ENCODE measurements around the gene SLC16A11. TPM values are rescaled to one million over a fixed set of nuclear protein-coding genes. Genes with fewer than 3 reads are reported as not detected.

The SLC16A11 gene
- total and polyA plus RNA-seq, 10 of the 15 experiments (the other 5 are each of a cell fraction or from before 2014, with no cell fraction given) = 0.11 to 2.7 (median 0.84) TPM

DNA sequence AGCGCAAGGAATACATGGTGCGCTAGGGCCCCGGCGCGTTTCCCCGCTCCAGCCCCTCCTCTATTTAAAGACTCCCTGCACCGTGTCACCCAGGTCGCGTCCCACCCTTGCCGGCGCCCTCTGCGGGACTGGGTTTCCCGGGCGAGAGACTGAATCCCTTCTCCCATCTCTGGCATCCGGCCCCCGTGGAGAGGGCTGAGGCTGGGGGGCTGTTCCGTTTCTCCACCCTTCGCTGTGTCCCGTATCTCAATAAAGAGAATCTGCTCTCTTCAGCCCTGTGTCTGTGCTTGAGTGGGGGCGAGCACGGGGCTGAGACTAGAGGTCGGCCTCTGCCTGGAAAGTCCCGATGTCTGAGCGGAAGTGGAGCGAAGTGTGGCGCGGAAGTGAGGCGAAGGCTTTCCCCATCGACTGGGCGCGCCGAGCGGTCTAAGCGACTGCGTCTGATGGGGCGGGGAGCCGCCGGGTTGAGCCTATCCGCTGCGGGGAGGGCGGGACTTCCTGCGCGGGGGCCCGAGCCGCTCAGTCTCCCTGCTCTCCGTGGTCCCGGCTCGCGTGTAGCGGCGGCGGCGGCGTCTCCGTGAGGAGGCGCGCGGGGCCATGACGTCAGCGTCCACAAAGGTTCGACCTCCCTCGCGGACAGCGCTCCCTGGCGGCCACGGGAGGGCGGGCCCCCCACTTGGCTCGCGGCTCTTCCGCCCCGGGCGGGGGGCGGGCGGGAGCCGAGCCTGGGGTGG lies 29.5 kb downstream of the SLC16A11 start (continued):
- TF ChIP-seq KAT2A (conservative IDR thresholded peaks at IDR 0.05; ENCODE audit: control insufficient read depth, low read depth, low read length) (no peak), ETV6 (conservative IDR thresholded peaks at IDR 0.05 in 1 of 2, IDR thresholded peaks at IDR 0.05 in 1 of 2; ENCODE audit: borderline replicate concordance in 1 of 2, low read depth in 1 of 2) (peak in 1 of 2 experiments; percentile 65; a peak in 1 of 4 replicates), EED (IDR thresholded peaks at IDR 0.05; ENCODE audit: low read depth) (peak; percentile 50; the same call in 1 of the 2 replicates), SUPT20H (IDR thresholded peaks at IDR 0.05; ENCODE audit: borderline replicate concordance, control insufficient read depth, low read depth, low read length) (no peak), NFYB (IDR thresholded peaks at IDR 0.05; ENCODE audit: insufficient read depth, low read depth, low read length) (peak; percentile 71; the same call in 1 of the 2 replicates), YBX1 (IDR thresholded peaks at IDR 0.05) (no peak), NRF1 (conservative IDR thresholded peaks at IDR 0.05; ENCODE audit: low read depth, low read length) (0 out of 2 replicates have a peak, but pooled peaks have one; percentile 26), HDGF (IDR thresholded peaks at IDR 0.05) (peak; percentile 90; the same call in 1 of the 2 replicates), BHLHE40 (IDR thresholded peaks at IDR 0.05; ENCODE audit: borderline replicate concordance in 1 of 2, low read depth in 2 of 2, low read length in 1 of 2) (peak; percentile 50 to 85), LARP7 (IDR thresholded peaks at IDR 0.05) (peak; percentile 86), CEBPZ (IDR thresholded peaks at IDR 0.05; ENCODE audit: low read depth, low read length) (no peak), ZNF217 (IDR thresholded peaks at IDR 0.05) (no peak), MXI1 (IDR thresholded peaks at IDR 0.05; ENCODE audit: low read depth, low read length) (peak; percentile 70), DPF2 (IDR thresholded peaks at IDR 0.05) (0 out of 2 replicates have a peak, but pooled peaks have one; percentile 50), CBX5 (IDR thresholded peaks at IDR 0.05; ENCODE audit: low read depth) (no peak), MYB (IDR thresholded peaks at IDR 0.05; ENCODE audit: borderline replicate concordance, low read depth, low read length) (no peak), TAF1 (IDR thresholded peaks at IDR 0.05; ENCODE audit: borderline replicate concordance, low read depth, low read length) (peak; percentile 92), ASH2L (IDR thresholded peaks at IDR 0.05; ENCODE audit: borderline replicate concordance, low read depth) (no peak), MEF2A (IDR thresholded peaks at IDR 0.05; ENCODE audit: insufficient read depth, low read depth, low read length) (no peak), NR2C2 (IDR thresholded peaks at IDR 0.05; ENCODE audit: borderline replicate concordance, control insufficient read depth, insufficient read length, low read depth) (no peak), ATF7 (IDR thresholded peaks at IDR 0.05; ENCODE audit: low read depth) (peak; percentile 95)
- TF ChIP-seq, protein P1, sequence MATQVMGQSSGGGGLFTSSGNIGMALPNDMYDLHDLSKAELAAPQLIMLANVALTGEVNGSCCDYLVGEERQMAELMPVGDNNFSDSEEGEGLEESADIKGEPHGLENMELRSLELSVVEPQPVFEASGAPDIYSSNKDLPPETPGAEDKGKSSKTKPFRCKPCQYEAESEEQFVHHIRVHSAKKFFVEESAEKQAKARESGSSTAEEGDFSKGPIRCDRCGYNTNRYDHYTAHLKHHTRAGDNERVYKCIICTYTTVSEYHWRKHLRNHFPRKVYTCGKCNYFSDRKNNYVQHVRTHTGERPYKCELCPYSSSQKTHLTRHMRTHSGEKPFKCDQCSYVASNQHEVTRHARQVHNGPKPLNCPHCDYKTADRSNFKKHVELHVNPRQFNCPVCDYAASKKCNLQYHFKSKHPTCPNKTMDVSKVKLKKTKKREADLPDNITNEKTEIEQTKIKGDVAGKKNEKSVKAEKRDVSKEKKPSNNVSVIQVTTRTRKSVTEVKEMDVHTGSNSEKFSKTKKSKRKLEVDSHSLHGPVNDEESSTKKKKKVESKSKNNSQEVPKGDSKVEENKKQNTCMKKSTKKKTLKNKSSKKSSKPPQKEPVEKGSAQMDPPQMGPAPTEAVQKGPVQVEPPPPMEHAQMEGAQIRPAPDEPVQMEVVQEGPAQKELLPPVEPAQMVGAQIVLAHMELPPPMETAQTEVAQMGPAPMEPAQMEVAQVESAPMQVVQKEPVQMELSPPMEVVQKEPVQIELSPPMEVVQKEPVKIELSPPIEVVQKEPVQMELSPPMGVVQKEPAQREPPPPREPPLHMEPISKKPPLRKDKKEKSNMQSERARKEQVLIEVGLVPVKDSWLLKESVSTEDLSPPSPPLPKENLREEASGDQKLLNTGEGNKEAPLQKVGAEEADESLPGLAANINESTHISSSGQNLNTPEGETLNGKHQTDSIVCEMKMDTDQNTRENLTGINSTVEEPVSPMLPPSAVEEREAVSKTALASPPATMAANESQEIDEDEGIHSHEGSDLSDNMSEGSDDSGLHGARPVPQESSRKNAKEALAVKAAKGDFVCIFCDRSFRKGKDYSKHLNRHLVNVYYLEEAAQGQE (IDR thresholded peaks at IDR 0.05; ENCODE audit: low read depth, low read length) = 0 out of 2 replicates have a peak, but pooled peaks have one; percentile 25

Measured in GM12878 (cell line).